ENCODE results near the gene ATP5F1E.

- TF ChIP-seq, protein P1, sequence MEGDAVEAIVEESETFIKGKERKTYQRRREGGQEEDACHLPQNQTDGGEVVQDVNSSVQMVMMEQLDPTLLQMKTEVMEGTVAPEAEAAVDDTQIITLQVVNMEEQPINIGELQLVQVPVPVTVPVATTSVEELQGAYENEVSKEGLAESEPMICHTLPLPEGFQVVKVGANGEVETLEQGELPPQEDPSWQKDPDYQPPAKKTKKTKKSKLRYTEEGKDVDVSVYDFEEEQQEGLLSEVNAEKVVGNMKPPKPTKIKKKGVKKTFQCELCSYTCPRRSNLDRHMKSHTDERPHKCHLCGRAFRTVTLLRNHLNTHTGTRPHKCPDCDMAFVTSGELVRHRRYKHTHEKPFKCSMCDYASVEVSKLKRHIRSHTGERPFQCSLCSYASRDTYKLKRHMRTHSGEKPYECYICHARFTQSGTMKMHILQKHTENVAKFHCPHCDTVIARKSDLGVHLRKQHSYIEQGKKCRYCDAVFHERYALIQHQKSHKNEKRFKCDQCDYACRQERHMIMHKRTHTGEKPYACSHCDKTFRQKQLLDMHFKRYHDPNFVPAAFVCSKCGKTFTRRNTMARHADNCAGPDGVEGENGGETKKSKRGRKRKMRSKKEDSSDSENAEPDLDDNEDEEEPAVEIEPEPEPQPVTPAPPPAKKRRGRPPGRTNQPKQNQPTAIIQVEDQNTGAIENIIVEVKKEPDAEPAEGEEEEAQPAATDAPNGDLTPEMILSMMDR (IDR thresholded peaks at IDR 0.05): no peak
- TF ChIP-seq POLR2A (IDR thresholded peaks at IDR 0.05): no peak
Measured at GRCh38 chr20:59081036-59081435, 48.9 kb upstream of the ATP5F1E start.

Measured in esophagus squamous epithelium (tissue), 4 donors.